ENCODE results near the gene SCN2B.

The SCN2B gene

GRCh38 chr11:118223570-118223969 lies 47.1 kb upstream of the SCN2B start:
- Histone ChIP-seq H3K36me3 (replicated peaks; ENCODE audit: insufficient read depth, low read length) (no peaks in the 10 kb centered on the region), H3K27me3 (replicated peaks; ENCODE audit: insufficient read depth, low read length) (peaks cover 18% of the 10 kb centered on the region; the same call in 1 of the 2 replicates), H3K9ac (ENCODE audit: low read length) (no peak overlapping the region), H3F3A (ENCODE audit: insufficient read depth, low read length) (no peaks in the 10 kb centered on the region), H3K9me2 (replicated peaks; ENCODE audit: insufficient read depth, low read length) (no peaks in the 10 kb centered on the region), H4K20me1 (ENCODE audit: insufficient read depth, low read length) (no peaks in the 10 kb centered on the region), H3K27ac (ENCODE audit: low read length) (no peak overlapping the region), H3K4me3 (ENCODE audit: low read length) (no peak overlapping the region), H3K79me2 (ENCODE audit: low read length) (no peaks in the 10 kb centered on the region), H3K4me1 (ENCODE audit: low read length) (no peaks in the 10 kb centered on the region), H3K9me3 (replicated peaks; ENCODE audit: insufficient read depth, low read length) (no peaks in the 10 kb centered on the region), H2AFZ (ENCODE audit: low read length) (no peak overlapping the region), H3K4me2 (ENCODE audit: low read depth, low read length) (no peak overlapping the region)
- TF ChIP-seq EZH2 (optimal IDR thresholded peaks at IDR 0.05; ENCODE audit: low read depth, low read length) = no peak
- TF ChIP-seq EZH2phosphoT487 (IDR thresholded peaks at IDR 0.05; ENCODE audit: low read length) = no peak
- no peak for TF ChIP-seq CTCF (IDR thresholded peaks at IDR 0.05; ENCODE audit: low read length)
- DNase-seq = no peak

GRCh38 chr11:118222437-118222836 lies 46.0 kb upstream of the SCN2B start:
- Histone ChIP-seq H3K4me3 (ENCODE audit: low read length) (no peak overlapping the region), H2AFZ (ENCODE audit: low read length) (no peak overlapping the region), H3K4me1 (ENCODE audit: low read length) (no peaks in the 10 kb centered on the region)

GRCh38 chr11:118221419-118221818 lies 45.0 kb upstream of the SCN2B start:
- Histone ChIP-seq H3K9me3 (replicated peaks; ENCODE audit: insufficient read depth, low read length) (no peaks in the 10 kb centered on the region), H3K27me3 (replicated peaks; ENCODE audit: insufficient read depth, low read length) (peaks cover 29% of the 10 kb centered on the region), H3K4me2 (ENCODE audit: low read depth, low read length) (no peak overlapping the region), H3K27ac (ENCODE audit: low read length) (no peak overlapping the region), H3K4me1 (ENCODE audit: low read length) (no peaks in the 10 kb centered on the region), H4K20me1 (ENCODE audit: insufficient read depth, low read length) (no peaks in the 10 kb centered on the region), H3K9me2 (replicated peaks; ENCODE audit: insufficient read depth, low read length) (no peaks in the 10 kb centered on the region), H3F3A (ENCODE audit: insufficient read depth, low read length) (no peaks in the 10 kb centered on the region), H3K36me3 (replicated peaks; ENCODE audit: insufficient read depth, low read length) (no peaks in the 10 kb centered on the region), H3K9ac (ENCODE audit: low read length) (no peak overlapping the region), H3K79me2 (ENCODE audit: low read length) (no peaks in the 10 kb centered on the region), H3K4me3 (ENCODE audit: low read length) (no peak overlapping the region), H2AFZ (ENCODE audit: low read length) (no peak overlapping the region)
- no peak for TF ChIP-seq EZH2 (optimal IDR thresholded peaks at IDR 0.05; ENCODE audit: low read depth, low read length)
- no peak for TF ChIP-seq EZH2phosphoT487 (IDR thresholded peaks at IDR 0.05; ENCODE audit: low read length)
- DNase-seq = no peak

More at GRCh38 chr11:118222437-118222836, 46.0 kb upstream of the SCN2B start:
- DNase-seq = no peak
- H3K4me2 ChIP-seq (ENCODE audit: low read depth, low read length) = no peak overlapping the region
- no peaks in the 10 kb centered on the region for H3F3A ChIP-seq (ENCODE audit: insufficient read depth, low read length)
- no peak overlapping the region for H3K9ac ChIP-seq (ENCODE audit: low read length)
- H3K9me2 ChIP-seq (replicated peaks; ENCODE audit: insufficient read depth, low read length) = no peaks in the 10 kb centered on the region
- no peaks in the 10 kb centered on the region for H3K79me2 ChIP-seq (ENCODE audit: low read length)
- no peaks in the 10 kb centered on the region for H3K36me3 ChIP-seq (replicated peaks; ENCODE audit: insufficient read depth, low read length)
- TF ChIP-seq CTCF (IDR thresholded peaks at IDR 0.05; ENCODE audit: low read length) (no peak), EZH2phosphoT487 (IDR thresholded peaks at IDR 0.05; ENCODE audit: low read length) (no peak), EZH2 (optimal IDR thresholded peaks at IDR 0.05; ENCODE audit: low read depth, low read length) (no peak)
- no peaks in the 10 kb centered on the region for H4K20me1 ChIP-seq (ENCODE audit: insufficient read depth, low read length)
- H3K27me3 ChIP-seq (replicated peaks; ENCODE audit: insufficient read depth, low read length) = peaks cover 19% of the 10 kb centered on the region; the same call in 1 of the 2 replicates
- no peak overlapping the region for H3K27ac ChIP-seq (ENCODE audit: low read length)
- no peaks in the 10 kb centered on the region for H3K9me3 ChIP-seq (replicated peaks; ENCODE audit: insufficient read depth, low read length)

- H3K9me3 ChIP-seq (replicated peaks; ENCODE audit: insufficient read depth, low read length) = no peaks in the 10 kb centered on the region
- TF ChIP-seq EZH2phosphoT487 (IDR thresholded peaks at IDR 0.05; ENCODE audit: low read length) (no peak), CTCF (IDR thresholded peaks at IDR 0.05; ENCODE audit: low read length) (no peak), EZH2 (optimal IDR thresholded peaks at IDR 0.05; ENCODE audit: low read depth, low read length) (no peak)
- no peak overlapping the region for H3K4me2 ChIP-seq (ENCODE audit: low read depth, low read length)
- no peaks in the 10 kb centered on the region for H3K36me3 ChIP-seq (replicated peaks; ENCODE audit: insufficient read depth, low read length)
- H3K4me1 ChIP-seq (ENCODE audit: low read length) = peaks cover 3% of the 10 kb centered on the region; the same call in 1 of the 2 replicates
- H3K27me3 ChIP-seq (replicated peaks; ENCODE audit: insufficient read depth, low read length) = peaks cover 43% of the 10 kb centered on the region
- H3K79me2 ChIP-seq (ENCODE audit: low read length) = no peaks in the 10 kb centered on the region
- no peaks in the 10 kb centered on the region for H3K9me2 ChIP-seq (replicated peaks; ENCODE audit: insufficient read depth, low read length)
- H3K9ac ChIP-seq (ENCODE audit: low read length) = no peak overlapping the region
- H4K20me1 ChIP-seq (ENCODE audit: insufficient read depth, low read length) = no peaks in the 10 kb centered on the region; the same call in 1 of the 2 replicates
- no peak for DNase-seq
- H3K4me3 ChIP-seq (ENCODE audit: low read length) = no peak overlapping the region
- H3F3A ChIP-seq (ENCODE audit: insufficient read depth, low read length) = 0 out of 2 replicates have a peak, but pooled peaks cover under 1% of the 10 kb centered on the region
- H3K27ac ChIP-seq (ENCODE audit: low read length) = no peak overlapping the region
- H2AFZ ChIP-seq (ENCODE audit: low read length) = no peak overlapping the region
Measured at GRCh38 chr11:118219732-118220131, 43.3 kb upstream of the SCN2B start.
